ENCODE measurements around the gene SOCS2. TPM values are rescaled to one million over a fixed set of nuclear protein-coding genes. Genes with fewer than 3 reads are reported as not detected.

SOCS2 gene
- total RNA-seq, 1 donor from 2014 or later, result 8.4 TPM

- no peak for TF ChIP-seq CTCF (IDR thresholded peaks at IDR 0.05; ENCODE audit: unreplicated experiment)
- no peaks in the 10 kb centered on the region for H3K4me1 Mint-ChIP-seq (ENCODE audit: low read depth)
- H3K27ac Mint-ChIP-seq, result no peak overlapping the region
- H3K36me3 Mint-ChIP-seq (ENCODE audit: insufficient read depth), result no peaks in the 10 kb centered on the region
- no peak for DNase-seq (ENCODE audit: low spot score, unreplicated experiment)
- no peaks in the 10 kb centered on the region for H3K27me3 Mint-ChIP-seq
- peaks cover 6% of the 10 kb centered on the region for H3K9me3 Mint-ChIP-seq (ENCODE audit: low read depth)
- H3K4me3 Mint-ChIP-seq (ENCODE audit: low read depth), result no peak overlapping the region
Measured at GRCh38 chr12:93533310-93533709, 39.2 kb upstream of the SOCS2 start.

- no peak for TF ChIP-seq CTCF (IDR thresholded peaks at IDR 0.05; ENCODE audit: unreplicated experiment)
- Mint-ChIP-seq H3K4me1 (ENCODE audit: low read depth) (no peaks in the 10 kb centered on the region), H3K9me3 (ENCODE audit: low read depth) (peaks cover 3% of the 10 kb centered on the region), H3K27ac (no peak overlapping the region), H3K4me3 (ENCODE audit: low read depth) (no peak overlapping the region), H3K27me3 (no peaks in the 10 kb centered on the region), H3K36me3 (ENCODE audit: insufficient read depth) (no peaks in the 10 kb centered on the region)
- no peak for DNase-seq (ENCODE audit: low spot score, unreplicated experiment)
Measured at GRCh38 chr12:93536111-93536765, 36.2 kb upstream of the SOCS2 start.

GRCh38 chr12:93536766-93537488 is 35.5 kb upstream of the SOCS2 start:
- Mint-ChIP-seq H3K4me3 (ENCODE audit: low read depth) (no peak overlapping the region), H3K9me3 (ENCODE audit: low read depth) (peaks cover 3% of the 10 kb centered on the region), H3K27ac (no peak overlapping the region), H3K36me3 (ENCODE audit: insufficient read depth) (no peaks in the 10 kb centered on the region), H3K4me1 (ENCODE audit: low read depth) (peaks cover 4% of the 10 kb centered on the region), H3K27me3 (no peaks in the 10 kb centered on the region)
- no peak for DNase-seq (ENCODE audit: low spot score, unreplicated experiment)
- TF ChIP-seq CTCF (IDR thresholded peaks at IDR 0.05; ENCODE audit: unreplicated experiment), result no peak

- peaks cover 7% of the 10 kb centered on the region for H3K4me1 Mint-ChIP-seq (ENCODE audit: low read depth)
- no peak for DNase-seq (ENCODE audit: low spot score, unreplicated experiment)
- H3K9me3 Mint-ChIP-seq (ENCODE audit: low read depth), result peaks cover 3% of the 10 kb centered on the region
- no peak overlapping the region for H3K27ac Mint-ChIP-seq
- H3K27me3 Mint-ChIP-seq, result no peaks in the 10 kb centered on the region
- H3K36me3 Mint-ChIP-seq (ENCODE audit: insufficient read depth), result no peaks in the 10 kb centered on the region
- TF ChIP-seq CTCF (IDR thresholded peaks at IDR 0.05; ENCODE audit: unreplicated experiment), result peak; percentile 12
- H3K4me3 Mint-ChIP-seq (ENCODE audit: low read depth), result no peak overlapping the region
Measured at GRCh38 chr12:93537769-93538168, 34.7 kb upstream of the SOCS2 start.

- peaks cover 4% of the 10 kb centered on the region for H3K36me3 Mint-ChIP-seq (ENCODE audit: insufficient read depth)
- DNase-seq (ENCODE audit: low spot score, unreplicated experiment), result no peak
- no peak overlapping the region for H3K4me3 Mint-ChIP-seq (ENCODE audit: low read depth)
- no peak for TF ChIP-seq CTCF (IDR thresholded peaks at IDR 0.05; ENCODE audit: unreplicated experiment)
- no peaks in the 10 kb centered on the region for H3K27me3 Mint-ChIP-seq
- H3K4me1 Mint-ChIP-seq (ENCODE audit: low read depth), result peaks cover 7% of the 10 kb centered on the region
- H3K9me3 Mint-ChIP-seq (ENCODE audit: low read depth), result no peaks in the 10 kb centered on the region
- H3K27ac Mint-ChIP-seq, result no peak overlapping the region
Measured at GRCh38 chr12:93539821-93540220, 32.7 kb upstream of the SOCS2 start.

Measured in progenitor cell of endocrine pancreas (in vitro differentiated cells).